DND-41 (cell line): Measurements from ENCODE around the gene MKRN1.

ENCODE experiments used
- ATAC-seq: fragments of 200-7000 bp; cut with Tn5 transposase; 3 replicates; pipeline ENCODE4 v1.9.1; 2021; ENCODE audit warnings: low read depth; ENCODE audit not compliant: insufficient read depth
- DNase-seq: peaks from one replicate; pipeline ENCODE4 v3.0.0-alpha.2; 2020
- H2AFZ ChIP-seq: 2 replicates; pipeline ENCODE4 v1.6.0; 2012; ENCODE audit warnings: low read depth, low read length
- H3K27ac ChIP-seq: 2 replicates; pipeline ENCODE4 v1.5.1; 2012; ENCODE audit warnings: low read length, inconsistent platforms
- H3K27me3 ChIP-seq: fragments of 200-600 bp; sonication (generic); 2 replicates; pipeline ENCODE4 v1.6.0; 2012; ENCODE audit warnings: low read length, mild to moderate bottlenecking, inconsistent platforms; ENCODE audit not compliant: insufficient read depth, poor library complexity
- H3K36me3 ChIP-seq: 2 replicates; pipeline ENCODE4 v1.5.1; 2012; ENCODE audit warnings: low read length, inconsistent platforms; ENCODE audit not compliant: insufficient read depth
- H3K4me1 ChIP-seq: 2 replicates; pipeline ENCODE4 v1.5.1; 2012; ENCODE audit warnings: mild to moderate bottlenecking, low read length; ENCODE audit not compliant: insufficient read depth
- H3K4me2 ChIP-seq: 2 replicates; pipeline ENCODE4 v1.6.0; 2012; ENCODE audit warnings: mild to moderate bottlenecking, moderate library complexity, low read length, inconsistent platforms; ENCODE audit not compliant: insufficient read depth
- H3K4me3 ChIP-seq, 2 experiments: fragments of 200-600 bp in 1 of 2; shearing (Covaris generic) in 1 of 2; 2 replicates each; pipeline ENCODE4 v1.5.1; 2012 to 2016; ENCODE audit warnings: inconsistent platforms in 2 of 2, low read length in 2 of 2, mild to moderate bottlenecking in 2 of 2, low read depth in 1 of 2, moderate library complexity in 1 of 2
- H3K79me2 ChIP-seq: 2 replicates; pipeline ENCODE4 v1.6.0; 2012; ENCODE audit warnings: low read length, inconsistent platforms; ENCODE audit not compliant: insufficient read depth
- H3K9ac ChIP-seq: 2 replicates; pipeline ENCODE4 v1.6.0; 2012; ENCODE audit warnings: low read depth, mild to moderate bottlenecking, inconsistent platforms, low read length, moderate library complexity
- H3K9me3 ChIP-seq: 2 replicates; pipeline ENCODE4 v1.5.1; 2012; ENCODE audit warnings: low read length, moderate library complexity, mild to moderate bottlenecking, inconsistent platforms; ENCODE audit not compliant: insufficient read depth, severe bottlenecking
- H4K20me1 ChIP-seq: 2 replicates; pipeline ENCODE4 v1.6.0; 2012; ENCODE audit warnings: low read length; ENCODE audit not compliant: insufficient read depth
- EZH2 ChIP-seq: IDR thresholded peaks from 3 replicates; pipeline ENCODE4 v1.6.1; 2012; ENCODE audit warnings: borderline replicate concordance, low read depth, mild to moderate bottlenecking, moderate library complexity, low read length, inconsistent platforms; ENCODE audit not compliant: severe bottlenecking
- TF ChIP-seq, protein P1 (sequence below): IDR thresholded peaks from 2 replicates; pipeline ENCODE4 v1.5.1; 2012; ENCODE audit warnings: borderline replicate concordance, low read length, moderate library complexity, mild to moderate bottlenecking; ENCODE audit not compliant: poor library complexity, severe bottlenecking; ENCODE audit errors: extremely low read depth

Gene MKRN1

DNA sequence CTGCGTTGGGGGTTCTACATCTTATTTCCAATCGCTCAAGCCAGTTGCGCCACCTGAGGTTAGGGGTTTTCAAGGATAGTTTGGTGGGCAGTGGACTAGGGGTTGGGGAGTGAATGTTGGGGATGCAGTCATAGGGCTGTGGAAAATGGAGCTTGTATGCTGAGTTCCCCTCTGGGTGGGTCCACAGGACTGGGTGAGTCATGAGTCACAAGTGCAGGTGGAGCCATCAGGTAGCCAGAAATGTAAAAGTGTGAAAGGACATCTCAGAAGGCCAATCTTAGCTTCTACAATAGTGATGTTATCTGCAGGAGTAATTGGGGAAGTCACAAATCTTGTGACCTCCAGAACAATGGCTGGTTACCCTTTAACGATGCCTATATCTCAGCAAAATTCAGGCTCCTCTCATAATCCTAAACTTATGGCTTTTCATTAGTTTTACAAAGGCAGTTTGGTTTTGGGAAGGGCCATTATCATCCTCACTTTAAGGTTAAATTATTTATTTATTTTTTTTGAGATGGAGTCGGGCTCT is 18.0 kb upstream of the MKRN1 start:
- no peaks in the 10 kb centered on the region for H4K20me1 ChIP-seq
- no peaks in the 10 kb centered on the region for H3K36me3 ChIP-seq
- H2AFZ ChIP-seq: no peak overlapping the region
- no peak overlapping the region for H3K4me2 ChIP-seq
- DNase-seq (no peak), ATAC-seq (no peak)
- no peaks in the 10 kb centered on the region for H3K4me1 ChIP-seq
- TF ChIP-seq, protein P1, sequence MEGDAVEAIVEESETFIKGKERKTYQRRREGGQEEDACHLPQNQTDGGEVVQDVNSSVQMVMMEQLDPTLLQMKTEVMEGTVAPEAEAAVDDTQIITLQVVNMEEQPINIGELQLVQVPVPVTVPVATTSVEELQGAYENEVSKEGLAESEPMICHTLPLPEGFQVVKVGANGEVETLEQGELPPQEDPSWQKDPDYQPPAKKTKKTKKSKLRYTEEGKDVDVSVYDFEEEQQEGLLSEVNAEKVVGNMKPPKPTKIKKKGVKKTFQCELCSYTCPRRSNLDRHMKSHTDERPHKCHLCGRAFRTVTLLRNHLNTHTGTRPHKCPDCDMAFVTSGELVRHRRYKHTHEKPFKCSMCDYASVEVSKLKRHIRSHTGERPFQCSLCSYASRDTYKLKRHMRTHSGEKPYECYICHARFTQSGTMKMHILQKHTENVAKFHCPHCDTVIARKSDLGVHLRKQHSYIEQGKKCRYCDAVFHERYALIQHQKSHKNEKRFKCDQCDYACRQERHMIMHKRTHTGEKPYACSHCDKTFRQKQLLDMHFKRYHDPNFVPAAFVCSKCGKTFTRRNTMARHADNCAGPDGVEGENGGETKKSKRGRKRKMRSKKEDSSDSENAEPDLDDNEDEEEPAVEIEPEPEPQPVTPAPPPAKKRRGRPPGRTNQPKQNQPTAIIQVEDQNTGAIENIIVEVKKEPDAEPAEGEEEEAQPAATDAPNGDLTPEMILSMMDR: no peak
- TF ChIP-seq EZH2: no peak
- no peak overlapping the region for H3K27ac ChIP-seq
- H3K9me3 ChIP-seq: no peaks in the 10 kb centered on the region
- no peaks in the 10 kb centered on the region for H3K27me3 ChIP-seq
- H3K79me2 ChIP-seq: no peaks in the 10 kb centered on the region
- no peak overlapping the region for H3K4me3 ChIP-seq
- H3K9ac ChIP-seq: no peak overlapping the region

DNA sequence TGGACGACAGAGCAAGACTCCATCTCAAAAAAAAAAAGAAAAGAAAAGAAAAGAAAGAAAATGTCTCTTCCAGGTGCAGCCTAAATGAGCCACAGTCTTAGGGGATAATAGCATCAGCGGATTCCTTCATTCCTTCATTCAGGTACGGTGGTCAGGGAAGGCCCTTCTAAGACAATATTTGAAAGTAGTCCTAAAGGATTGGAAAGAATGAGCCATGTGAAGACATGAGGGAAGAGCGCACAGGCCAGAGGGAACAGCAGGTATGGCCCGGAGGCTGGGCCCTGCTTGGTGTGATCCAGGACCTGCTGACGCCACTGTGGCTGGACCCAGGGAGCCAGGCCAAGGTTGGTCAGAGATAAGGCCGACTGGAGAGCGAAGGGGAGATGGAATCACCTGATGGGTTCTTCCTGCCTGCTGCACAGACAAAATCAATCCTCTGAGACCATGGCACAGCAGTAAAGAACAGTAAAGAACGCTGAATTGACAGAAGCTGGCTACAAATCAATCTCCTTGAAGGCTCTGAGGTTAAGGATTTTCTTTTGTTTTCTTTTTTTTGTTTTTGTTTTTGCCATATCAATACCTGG is 16.3 kb upstream of the MKRN1 start:
- Histone ChIP-seq H3K27me3 (no peaks in the 10 kb centered on the region), H3K27ac (no peak overlapping the region), H3K4me1 (no peaks in the 10 kb centered on the region), H3K79me2 (no peaks in the 10 kb centered on the region), H3K36me3 (no peaks in the 10 kb centered on the region), H3K9ac (no peak overlapping the region), H2AFZ (no peak overlapping the region), H3K4me3 (no peak overlapping the region), H3K4me2 (no peak overlapping the region), H4K20me1 (no peaks in the 10 kb centered on the region), H3K9me3 (no peaks in the 10 kb centered on the region)
- ATAC-seq (no peak), DNase-seq (no peak)
- TF ChIP-seq, protein P1: no peak
- no peak for TF ChIP-seq EZH2

DNA sequence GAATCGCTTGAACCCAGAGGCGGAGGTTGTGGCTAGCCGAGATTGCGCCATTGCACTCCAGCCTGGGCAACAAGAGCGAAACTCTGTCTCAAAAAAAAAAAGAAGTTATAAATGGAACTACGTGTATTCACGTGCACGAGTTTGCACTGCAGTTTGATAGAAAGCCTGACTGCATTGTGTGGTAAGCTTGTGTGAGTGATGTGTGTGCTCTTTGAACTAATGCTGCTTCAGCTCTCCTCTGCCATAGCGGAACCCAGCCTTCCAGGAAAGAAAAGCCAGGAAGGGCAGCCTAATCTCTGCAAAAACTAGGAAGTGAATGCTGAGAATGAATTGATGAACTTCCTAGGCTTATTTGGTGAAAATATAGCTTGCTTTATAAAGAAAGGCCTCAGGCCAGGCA is 15.6 kb upstream of the MKRN1 start:
- Histone ChIP-seq H2AFZ (no peak overlapping the region), H3K9ac (no peak overlapping the region), H3K36me3 (no peaks in the 10 kb centered on the region), H4K20me1 (no peaks in the 10 kb centered on the region), H3K9me3 (no peaks in the 10 kb centered on the region), H3K27me3 (no peaks in the 10 kb centered on the region), H3K4me2 (no peak overlapping the region), H3K4me3 (no peak overlapping the region), H3K27ac (no peak overlapping the region), H3K79me2 (no peaks in the 10 kb centered on the region), H3K4me1 (no peaks in the 10 kb centered on the region)
- DNase-seq (no peak), ATAC-seq (no peak)
- TF ChIP-seq, protein P1: no peak
- TF ChIP-seq EZH2: no peak
